Measurements from ENCODE around the gene FAM199X. TPM values are rescaled to one million over a fixed set of nuclear protein-coding genes. Genes with fewer than 3 reads are reported as not detected.
A peak's percentile ranks its signal among the peaks of the same experiment; 100 is the strongest.

FAM199X gene
- total RNA-seq, 1 experiment from 2014 or later = 12.1 TPM

DNA sequence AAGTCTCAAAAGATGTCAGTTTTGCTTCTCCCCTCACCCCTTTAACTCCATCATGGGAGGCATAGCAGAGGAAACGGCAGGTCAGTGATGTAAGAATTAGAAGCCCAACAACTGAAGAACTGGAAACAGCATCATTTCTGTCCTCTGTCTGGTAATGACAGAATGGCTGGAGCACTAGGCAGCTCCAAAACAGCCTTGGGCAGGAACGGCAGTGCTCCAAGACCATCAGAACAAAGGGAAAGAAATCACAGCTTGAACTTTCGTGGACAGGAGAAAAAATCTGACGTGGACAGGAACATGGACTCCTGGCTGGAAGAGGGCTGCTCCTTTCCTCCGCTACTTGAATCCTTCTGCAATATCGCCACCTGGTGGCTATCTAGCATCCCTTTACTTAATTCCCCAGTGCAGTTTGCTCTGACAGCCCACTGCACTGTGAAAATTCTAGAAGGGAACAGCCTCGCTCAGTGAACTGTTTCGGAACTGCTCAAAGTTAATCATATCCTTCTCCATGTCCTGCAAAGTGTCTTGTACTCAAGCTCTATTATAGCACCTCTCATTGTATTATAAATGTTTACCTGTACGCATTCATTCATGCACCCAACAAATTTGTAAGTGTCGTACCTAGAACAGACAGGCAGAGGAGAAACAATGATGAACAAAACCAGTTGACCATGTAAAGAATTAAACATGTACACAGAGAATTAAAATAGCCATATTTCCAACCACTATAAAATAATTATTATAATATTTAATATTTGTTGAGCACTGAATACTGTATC lies 29.8 kb upstream of the FAM199X start:
- H3K79me2 ChIP-seq (ENCODE audit: insufficient read depth, low read length) = no peaks in the 10 kb centered on the region
- no peak overlapping the region for H3K56ac ChIP-seq (ENCODE audit: insufficient read length, low read depth, low read length)
- Mint-ChIP-seq H3K4me1 (no peaks in the 10 kb centered on the region), H3K27me3 (ENCODE audit: low read depth) (peaks cover 1% of the 10 kb centered on the region), H3K27ac (no peak overlapping the region), H3K36me3 (ENCODE audit: insufficient read depth in 1 of 3, low read depth in 3 of 3) (no peaks in the 10 kb centered on the region), H3K9me3 (peaks cover 0 to 66% of the 10 kb centered on the region in 2 experiments; a peak in 3 of 5 replicates), H3K4me3 (peak overlapping the region; percentile 11 to 68; a peak in 4 of 5 replicates)
- no peak overlapping the region for H3K14ac ChIP-seq (ENCODE audit: insufficient read depth, low read length)
- H4K5ac ChIP-seq (ENCODE audit: insufficient read length, low read depth, low read length) = no peak overlapping the region
- no peak overlapping the region for H4K8ac ChIP-seq (replicated peaks; ENCODE audit: insufficient read length, low read depth, low read length)
- no CpG with 5 or more reads among the region's 10 CpGs for WGBS (ENCODE audit: extremely low coverage, insufficient read length, low lambda C conversion rate)
- no peaks in the 10 kb centered on the region for H3K27me3 ChIP-seq (ENCODE audit: insufficient read depth, low read length)
- no peaks in the 10 kb centered on the region for H4K20me1 ChIP-seq (ENCODE audit: control insufficient read depth, insufficient read depth, insufficient read length)
- H2BK5ac ChIP-seq (ENCODE audit: insufficient read length, low read length) = no peak overlapping the region
- H3K27ac ChIP-seq (ENCODE audit: insufficient read length, low read depth, low read length) = no peak overlapping the region
- H2BK20ac ChIP-seq (ENCODE audit: low read depth, low read length, poor library complexity, severe bottlenecking) = no peak overlapping the region
- H3K4me1 ChIP-seq (ENCODE audit: insufficient read depth, low read length) = no peaks in the 10 kb centered on the region
- TF ChIP-seq, protein P1, sequence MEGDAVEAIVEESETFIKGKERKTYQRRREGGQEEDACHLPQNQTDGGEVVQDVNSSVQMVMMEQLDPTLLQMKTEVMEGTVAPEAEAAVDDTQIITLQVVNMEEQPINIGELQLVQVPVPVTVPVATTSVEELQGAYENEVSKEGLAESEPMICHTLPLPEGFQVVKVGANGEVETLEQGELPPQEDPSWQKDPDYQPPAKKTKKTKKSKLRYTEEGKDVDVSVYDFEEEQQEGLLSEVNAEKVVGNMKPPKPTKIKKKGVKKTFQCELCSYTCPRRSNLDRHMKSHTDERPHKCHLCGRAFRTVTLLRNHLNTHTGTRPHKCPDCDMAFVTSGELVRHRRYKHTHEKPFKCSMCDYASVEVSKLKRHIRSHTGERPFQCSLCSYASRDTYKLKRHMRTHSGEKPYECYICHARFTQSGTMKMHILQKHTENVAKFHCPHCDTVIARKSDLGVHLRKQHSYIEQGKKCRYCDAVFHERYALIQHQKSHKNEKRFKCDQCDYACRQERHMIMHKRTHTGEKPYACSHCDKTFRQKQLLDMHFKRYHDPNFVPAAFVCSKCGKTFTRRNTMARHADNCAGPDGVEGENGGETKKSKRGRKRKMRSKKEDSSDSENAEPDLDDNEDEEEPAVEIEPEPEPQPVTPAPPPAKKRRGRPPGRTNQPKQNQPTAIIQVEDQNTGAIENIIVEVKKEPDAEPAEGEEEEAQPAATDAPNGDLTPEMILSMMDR (conservative IDR thresholded peaks at IDR 0.05) = peak; percentile 82
- H3K9me3 ChIP-seq (ENCODE audit: control insufficient read depth, low read depth, low read length) = peaks cover 10% of the 10 kb centered on the region
- no peak overlapping the region for H2BK120ac ChIP-seq (ENCODE audit: low read depth, low read length, poor library complexity, severe bottlenecking)
- no peaks in the 10 kb centered on the region for H3K79me1 ChIP-seq (ENCODE audit: insufficient read depth, low read depth, low read length, poor library complexity, severe bottlenecking)
- H3K23ac ChIP-seq (ENCODE audit: insufficient read length, low read depth, low read length) = no peak overlapping the region
- H3K4ac ChIP-seq (ENCODE audit: low read depth, low read length) = no peak overlapping the region
- no peak overlapping the region for H2BK15ac ChIP-seq (ENCODE audit: low read depth, low read length)
- peak overlapping the region; percentile 93 for H2AFZ ChIP-seq (ENCODE audit: low read length)
- peak; percentile 66 for DNase-seq
- no peak overlapping the region for H4K91ac ChIP-seq (ENCODE audit: insufficient read length, low read depth, low read length)
- H3K23me2 ChIP-seq (ENCODE audit: insufficient read length, low read depth, low read length, poor library complexity, severe bottlenecking) = no peaks in the 10 kb centered on the region
- H2BK12ac ChIP-seq (ENCODE audit: insufficient read length, low read depth, low read length) = no peak overlapping the region
- no peak overlapping the region for H3K18ac ChIP-seq (ENCODE audit: insufficient read length, low read depth, low read length)
- peak overlapping the region; percentile 53 for H3K4me2 ChIP-seq (ENCODE audit: insufficient read depth, insufficient read length, low read length)
- no peak overlapping the region for H3T11ph ChIP-seq (ENCODE audit: low read length)
- no peak overlapping the region for H2AK5ac ChIP-seq (ENCODE audit: insufficient read length, low read length)
- H3K9ac ChIP-seq (ENCODE audit: extremely low read depth, insufficient read length, low read length) = no peak overlapping the region

Data from H9 (cell line).